ENCODE measurements around the gene SNAI1. TPM values are rescaled to one million over a fixed set of nuclear protein-coding genes. Genes with fewer than 3 reads are reported as not detected.
"Not testable (repeated sequence)": the region's sequence is repeated elsewhere in the genome, so short reads cannot be mapped to it uniquely, and the experiment has no call there.

The SNAI1 gene
- total and polyA plus RNA-seq, 2 donors (not counting 1 experiment from before 2014, with no cell fraction given), result 0.66 to 1.4 TPM

DNA sequence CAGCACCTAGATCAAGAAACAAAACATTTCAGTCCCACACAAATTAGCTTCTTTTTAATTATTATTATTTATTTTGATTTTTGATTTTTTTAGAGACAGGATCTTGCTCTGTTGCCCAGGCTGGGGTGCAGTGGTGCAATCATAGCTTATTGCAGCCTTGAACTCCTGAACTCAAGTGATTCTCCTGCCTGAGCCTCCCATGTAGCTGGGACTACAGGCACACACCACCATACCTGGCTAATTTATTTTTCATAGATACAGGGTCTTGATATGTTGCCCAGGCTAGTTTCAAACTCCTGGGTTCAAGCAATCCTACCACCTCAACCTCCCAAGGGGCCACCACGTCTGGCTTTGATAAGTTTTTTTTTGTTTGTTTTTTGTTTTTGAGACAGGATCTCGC, 24.6 kb downstream of the SNAI1 start:
- DNase-seq (ENCODE audit: low read depth in 2 of 2), result no peak

DNA sequence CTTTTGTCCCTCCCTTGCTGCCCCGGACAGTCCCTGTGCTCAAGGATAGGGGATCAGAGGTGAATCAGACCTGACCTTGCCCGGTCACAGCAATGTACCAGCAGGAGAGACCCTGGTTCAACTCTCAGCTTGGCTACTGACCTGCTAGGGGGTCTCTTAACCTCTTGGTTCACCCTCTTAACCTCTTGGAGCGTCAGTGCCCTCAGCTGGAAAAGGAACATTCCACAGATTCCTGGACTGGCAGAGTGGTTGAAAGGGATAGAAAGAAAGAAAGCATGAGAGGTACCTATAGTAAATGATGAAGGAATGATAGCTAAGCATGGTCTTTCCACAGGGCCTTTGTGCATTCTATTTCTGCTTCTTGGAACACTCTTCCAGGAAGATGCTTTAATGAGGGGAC, 25.2 kb downstream of the SNAI1 start:
- Histone ChIP-seq H2AFZ (ENCODE audit: low read length) (no peak overlapping the region), H3K9ac (ENCODE audit: insufficient read depth, low read length) (no peak overlapping the region), H3K79me2 (ENCODE audit: control insufficient read depth, insufficient read depth, low read length) (no peaks in the 10 kb centered on the region), H4K20me1 (ENCODE audit: control insufficient read depth, extremely low read depth, insufficient read depth, low read length) (no peaks in the 10 kb centered on the region), H3K36me3 (ENCODE audit: control insufficient read depth, insufficient read depth, low read length) (no peaks in the 10 kb centered on the region), H3K4me2 (ENCODE audit: extremely low read depth, insufficient read depth, low read length) (no peak overlapping the region), H3K9me3 (ENCODE audit: control insufficient read depth, insufficient read depth, low read depth, low read length) (no peaks in the 10 kb centered on the region), H3K27me3 (ENCODE audit: control insufficient read depth, insufficient read depth, low read length) (no peaks in the 10 kb centered on the region), H3K27ac (ENCODE audit: insufficient read depth, low read length) (no peak overlapping the region), H3K4me3 (replicated peaks in 1 of 4; ENCODE audit: control extremely low read depth in 1 of 4, insufficient read depth in 1 of 4, low read depth in 3 of 4, low read length in 4 of 4) (no peak overlapping the region), H3K4me1 (ENCODE audit: control insufficient read depth, extremely low read depth, insufficient read depth, low read length) (no peaks in the 10 kb centered on the region)
- no peak for DNase-seq (ENCODE audit: low read depth in 2 of 2)
- TF ChIP-seq, protein P1, sequence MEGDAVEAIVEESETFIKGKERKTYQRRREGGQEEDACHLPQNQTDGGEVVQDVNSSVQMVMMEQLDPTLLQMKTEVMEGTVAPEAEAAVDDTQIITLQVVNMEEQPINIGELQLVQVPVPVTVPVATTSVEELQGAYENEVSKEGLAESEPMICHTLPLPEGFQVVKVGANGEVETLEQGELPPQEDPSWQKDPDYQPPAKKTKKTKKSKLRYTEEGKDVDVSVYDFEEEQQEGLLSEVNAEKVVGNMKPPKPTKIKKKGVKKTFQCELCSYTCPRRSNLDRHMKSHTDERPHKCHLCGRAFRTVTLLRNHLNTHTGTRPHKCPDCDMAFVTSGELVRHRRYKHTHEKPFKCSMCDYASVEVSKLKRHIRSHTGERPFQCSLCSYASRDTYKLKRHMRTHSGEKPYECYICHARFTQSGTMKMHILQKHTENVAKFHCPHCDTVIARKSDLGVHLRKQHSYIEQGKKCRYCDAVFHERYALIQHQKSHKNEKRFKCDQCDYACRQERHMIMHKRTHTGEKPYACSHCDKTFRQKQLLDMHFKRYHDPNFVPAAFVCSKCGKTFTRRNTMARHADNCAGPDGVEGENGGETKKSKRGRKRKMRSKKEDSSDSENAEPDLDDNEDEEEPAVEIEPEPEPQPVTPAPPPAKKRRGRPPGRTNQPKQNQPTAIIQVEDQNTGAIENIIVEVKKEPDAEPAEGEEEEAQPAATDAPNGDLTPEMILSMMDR (conservative IDR thresholded peaks at IDR 0.05 in 1 of 2, IDR thresholded peaks at IDR 0.05 in 1 of 2; ENCODE audit: low read depth in 1 of 2, low read length in 2 of 2), result no peak
- no peak for TF ChIP-seq EZH2 (IDR thresholded peaks at IDR 0.05; ENCODE audit: low read length, missing control alignments)

More for the DNA sequence above, 24.6 kb downstream of the SNAI1 start:
- TF ChIP-seq, protein P1 (conservative IDR thresholded peaks at IDR 0.05 in 1 of 2, IDR thresholded peaks at IDR 0.05 in 1 of 2; ENCODE audit: low read depth in 1 of 2, low read length in 2 of 2), result no peak
- TF ChIP-seq EZH2 (IDR thresholded peaks at IDR 0.05; ENCODE audit: low read length, missing control alignments), result no peak
- H3K4me1 ChIP-seq (ENCODE audit: control insufficient read depth, extremely low read depth, insufficient read depth, low read length), result no peaks in the 10 kb centered on the region
- no peak overlapping the region for H3K4me2 ChIP-seq (ENCODE audit: extremely low read depth, insufficient read depth, low read length)
- H3K9ac ChIP-seq (ENCODE audit: insufficient read depth, low read length), result no peak overlapping the region
- H3K79me2 ChIP-seq (ENCODE audit: control insufficient read depth, insufficient read depth, low read length), result no peaks in the 10 kb centered on the region
- no peaks in the 10 kb centered on the region for H3K27me3 ChIP-seq (ENCODE audit: control insufficient read depth, insufficient read depth, low read length)
- no peak overlapping the region for H3K4me3 ChIP-seq (replicated peaks in 1 of 4; ENCODE audit: control extremely low read depth in 1 of 4, insufficient read depth in 1 of 4, low read depth in 3 of 4, low read length in 4 of 4)
- H4K20me1 ChIP-seq (ENCODE audit: control insufficient read depth, extremely low read depth, insufficient read depth, low read length), result no peaks in the 10 kb centered on the region
- H2AFZ ChIP-seq (ENCODE audit: low read length), result no peak overlapping the region
- H3K9me3 ChIP-seq (ENCODE audit: control insufficient read depth, insufficient read depth, low read depth, low read length), result no peaks in the 10 kb centered on the region
- H3K36me3 ChIP-seq (ENCODE audit: control insufficient read depth, insufficient read depth, low read length), result no peaks in the 10 kb centered on the region
- no peak overlapping the region for H3K27ac ChIP-seq (ENCODE audit: insufficient read depth, low read length)

DNA sequence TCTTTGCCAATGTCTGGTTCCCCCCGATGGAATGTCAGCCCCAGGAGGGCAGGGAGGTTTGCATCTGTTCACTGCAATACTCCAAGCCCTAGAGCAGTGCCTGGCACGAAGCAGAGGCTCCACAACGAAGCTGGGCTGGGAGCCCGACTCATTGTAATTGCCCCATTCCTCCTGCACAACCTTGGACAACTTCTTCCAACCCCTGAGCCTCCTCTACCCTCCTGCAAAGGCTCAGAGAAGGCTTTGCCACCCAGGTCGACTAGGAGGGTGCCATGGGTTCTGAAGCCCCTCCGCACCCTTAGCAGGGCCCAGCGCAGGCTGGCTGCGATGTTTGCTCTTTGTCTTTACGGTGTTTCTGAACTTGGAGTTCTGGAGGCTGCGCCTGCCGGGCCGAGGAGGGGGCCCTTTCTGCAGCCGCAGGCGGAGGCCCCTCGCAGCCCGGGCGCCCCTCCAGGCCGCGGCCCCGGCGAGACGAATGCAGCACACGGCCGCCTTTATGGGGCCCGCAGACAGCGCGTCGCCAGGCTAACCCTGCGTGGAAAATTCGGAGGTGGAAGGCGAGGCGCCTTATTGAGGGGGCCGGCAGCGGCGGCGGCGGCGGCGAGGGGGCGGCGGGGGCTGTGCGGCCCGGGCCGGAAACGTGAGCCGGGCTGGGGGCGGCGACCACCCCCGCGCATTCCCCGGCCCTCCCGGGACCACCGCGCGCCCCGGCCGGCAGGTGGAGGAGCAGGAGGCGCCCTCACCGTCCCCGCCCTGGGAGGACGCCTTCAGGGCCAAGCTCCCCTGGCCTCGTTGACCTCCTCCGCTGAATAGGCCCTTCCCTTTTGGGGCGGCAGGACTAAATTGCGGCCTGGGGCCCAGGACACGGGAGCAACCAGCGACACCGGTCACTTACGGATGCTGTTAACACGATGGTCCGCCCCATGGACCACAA, 27.0 kb downstream of the SNAI1 start:
- no peak for DNase-seq (ENCODE audit: low read depth in 2 of 2)
- Histone ChIP-seq H3K9me3 (ENCODE audit: control insufficient read depth, insufficient read depth, low read depth, low read length) (no peaks in the 10 kb centered on the region), H3K9ac (ENCODE audit: insufficient read depth, low read length) (no peak overlapping the region), H3K27me3 (ENCODE audit: control insufficient read depth, insufficient read depth, low read length) (no peaks in the 10 kb centered on the region), H4K20me1 (ENCODE audit: control insufficient read depth, extremely low read depth, insufficient read depth, low read length) (no peaks in the 10 kb centered on the region), H3K4me1 (ENCODE audit: control insufficient read depth, extremely low read depth, insufficient read depth, low read length) (no peaks in the 10 kb centered on the region), H2AFZ (ENCODE audit: low read length) (no peak overlapping the region), H3K36me3 (ENCODE audit: control insufficient read depth, insufficient read depth, low read length) (no peaks in the 10 kb centered on the region), H3K4me3 (replicated peaks in 1 of 4; ENCODE audit: control extremely low read depth in 1 of 4, insufficient read depth in 1 of 4, low read depth in 3 of 4, low read length in 4 of 4) (no peak overlapping the region), H3K79me2 (ENCODE audit: control insufficient read depth, insufficient read depth, low read length) (no peaks in the 10 kb centered on the region), H3K27ac (ENCODE audit: insufficient read depth, low read length) (no peak overlapping the region), H3K4me2 (ENCODE audit: extremely low read depth, insufficient read depth, low read length) (no peak overlapping the region)
- TF ChIP-seq EZH2 (IDR thresholded peaks at IDR 0.05; ENCODE audit: low read length, missing control alignments), result no peak
- TF ChIP-seq, protein P1 (conservative IDR thresholded peaks at IDR 0.05 in 1 of 2, IDR thresholded peaks at IDR 0.05 in 1 of 2; ENCODE audit: low read depth in 1 of 2, low read length in 2 of 2), result no peak

DNA sequence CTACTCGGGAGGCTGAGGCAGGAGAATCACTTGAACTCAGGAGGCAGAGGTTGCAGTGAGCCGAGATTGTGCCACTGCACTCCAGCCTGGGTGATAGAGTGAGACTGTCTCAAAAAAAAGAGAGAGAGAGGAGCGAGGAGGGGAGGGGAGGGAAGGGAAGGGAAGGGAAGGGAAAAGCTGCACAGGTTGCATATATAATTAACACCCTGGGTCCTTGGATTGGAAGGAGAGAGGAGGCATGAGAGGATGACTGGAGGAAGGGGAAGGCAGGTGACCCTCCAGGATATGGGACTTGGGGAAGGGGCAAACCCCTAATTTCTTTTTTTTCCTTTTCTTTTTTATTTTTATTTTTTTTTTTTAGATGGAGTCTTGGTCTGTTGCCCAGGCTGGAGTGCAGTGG, 28.8 kb downstream of the SNAI1 start:
- H3K4me3 ChIP-seq (replicated peaks in 1 of 4; ENCODE audit: control extremely low read depth in 1 of 4, insufficient read depth in 1 of 4, low read depth in 3 of 4, low read length in 4 of 4); H3K9ac ChIP-seq (ENCODE audit: insufficient read depth, low read length); H3K36me3 ChIP-seq (ENCODE audit: control insufficient read depth, insufficient read depth, low read length); DNase-seq (ENCODE audit: low read depth in 2 of 2); H3K4me2 ChIP-seq (ENCODE audit: extremely low read depth, insufficient read depth, low read length); H3K79me2 ChIP-seq (ENCODE audit: control insufficient read depth, insufficient read depth, low read length); H3K9me3 ChIP-seq (ENCODE audit: control insufficient read depth, insufficient read depth, low read depth, low read length); H4K20me1 ChIP-seq (ENCODE audit: control insufficient read depth, extremely low read depth, insufficient read depth, low read length); H2AFZ ChIP-seq (ENCODE audit: low read length); H3K27me3 ChIP-seq (ENCODE audit: control insufficient read depth, insufficient read depth, low read length); H3K27ac ChIP-seq (ENCODE audit: insufficient read depth, low read length); H3K4me1 ChIP-seq (ENCODE audit: control insufficient read depth, extremely low read depth, insufficient read depth, low read length): not testable (repeated sequence)
